Left colon (tissue), 2 donors: ENCODE data around the gene HERC6. TPM values are rescaled to one million over a fixed set of nuclear protein-coding genes. Genes with fewer than 3 reads are reported as not detected.
"Not testable (repeated sequence)": the region's sequence is repeated elsewhere in the genome, so short reads cannot be mapped to it uniquely, and the experiment has no call there.

Source experiments
- ATAC-seq: fragments of 200-7000 bp; cut with Tn5 transposase; one replicate; pipeline ENCODE4 v1.9.1; 2020; ENCODE audit warnings: mild to moderate bottlenecking, moderate library complexity
- DNase-seq, 2 donors: peaks; one replicate each; pipeline ENCODE4 v3.0.0-alpha.2; 2020
- intact Hi-C, 2 donors: fragments of 100-400 bp; cut with DNase I in 1 of 2; cut with micrococcal nuclease in 1 of 2; formaldehyde crosslinking; loops; one replicate each; pipeline versions ENCODE4 v1.11.2 to v1.14.0; 2022; cut with DNase I, micrococcal nuclease
- total RNA-seq, 2 donors: library from RNA; stranded (reverse); fragmentation: NEBNext Ultra II Directional; extraction: Animal tissue kit (Norgen Biotek cat#: 25700); gene quantifications; one replicate each; pipeline ENCODE4 v1.2.1, GENCODE V29; 2021
- donor health status: DM: no; HTN: no; CAD: no.
- donor health status: DM: yes; HTN: yes; CAD: no.

HERC6 gene
- total RNA-seq, 2 donors from 2014 or later: 7.5 to 8.9 TPM

DNA sequence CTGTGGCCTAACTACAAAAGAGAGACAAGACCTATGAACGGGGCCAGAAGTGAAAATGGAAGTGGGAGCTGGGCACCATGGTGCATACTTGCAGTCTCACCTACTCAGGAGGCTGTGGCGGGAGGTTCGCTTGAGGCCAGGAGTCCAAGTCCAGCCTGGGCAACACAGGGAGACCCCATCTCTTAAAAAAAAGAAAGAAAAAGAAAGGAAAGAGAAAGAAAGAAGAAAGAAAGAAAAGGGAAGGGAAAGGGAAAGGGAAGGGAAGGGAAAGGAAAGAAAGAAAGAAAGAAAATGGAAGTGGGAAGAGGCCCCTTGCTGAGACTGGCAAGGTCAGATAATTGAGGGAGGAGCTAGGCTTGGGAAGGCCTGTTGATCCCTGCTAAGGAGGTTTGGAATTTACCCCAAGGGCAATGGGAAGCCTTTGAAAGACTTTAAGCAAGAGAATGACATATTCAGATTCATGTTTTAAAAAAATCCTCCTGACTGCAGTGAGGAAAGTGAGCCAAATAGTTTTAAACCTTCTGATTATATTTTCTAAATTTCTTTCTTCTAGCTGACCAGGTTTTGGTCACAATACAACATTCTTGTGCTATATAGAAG, 60.6 kb downstream of the HERC6 start:
- intact Hi-C loops: no loop called here
- ATAC-seq: no peak
- DNase-seq: no peak

DNA sequence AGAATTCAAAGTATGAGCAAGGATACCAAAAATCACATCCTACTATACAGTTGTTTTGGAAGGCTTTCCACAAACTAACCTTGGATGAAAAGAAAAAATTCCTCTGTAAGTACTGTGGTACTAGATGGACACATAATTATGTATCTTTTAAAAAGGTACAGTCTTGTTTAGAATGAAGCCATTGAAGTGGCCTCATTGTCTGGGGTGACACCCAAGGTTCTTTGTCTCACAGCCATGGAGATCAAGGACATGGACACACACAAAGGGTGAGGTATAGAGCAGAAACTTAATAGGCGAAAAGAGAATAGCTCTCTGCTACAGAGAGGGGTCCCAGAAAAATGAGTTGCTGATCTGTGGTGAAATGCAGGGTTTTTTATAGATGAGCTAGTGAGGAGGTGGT, 61.5 kb downstream of the HERC6 start:
- no peak for DNase-seq
- intact Hi-C loops: no loop called here
- ATAC-seq: no peak

GRCh38 chr4:88441696-88442095, 63.0 kb downstream of the HERC6 start:
- intact Hi-C loops: no loop called here
- no peak for DNase-seq
- no peak for ATAC-seq

- intact Hi-C loops: no loop called here
- DNase-seq: no peak
- ATAC-seq: no peak
These were observed 64.1 kb downstream of the HERC6 start for GRCh38 chr4:88442689-88443191.

DNA sequence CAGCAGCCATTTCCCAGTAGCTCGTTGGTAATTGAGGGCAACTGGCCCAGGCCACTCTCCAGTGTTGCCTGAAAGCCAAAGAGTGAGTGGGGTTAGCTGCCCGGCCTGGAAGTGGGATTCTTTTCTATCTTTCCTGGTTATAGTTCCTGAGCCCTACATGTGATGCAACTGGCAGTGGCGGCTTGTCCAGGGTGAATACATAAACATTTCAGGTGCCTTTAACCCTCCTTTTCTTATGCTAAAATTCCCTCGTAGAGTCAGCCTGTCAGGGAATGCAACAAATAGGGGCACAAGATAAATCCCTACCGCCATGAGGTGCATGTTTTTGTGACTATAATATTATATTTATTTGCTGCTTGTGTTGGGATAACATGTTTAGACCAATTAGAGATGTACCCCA, 64.8 kb downstream of the HERC6 start:
- ATAC-seq (no peak), DNase-seq (no peak)
- intact Hi-C loops: no loop called here

GRCh38 chr4:88445252-88445651, 66.6 kb downstream of the HERC6 start:
- intact Hi-C loops: no loop called here
- DNase-seq (no peak), ATAC-seq (no peak)

DNA sequence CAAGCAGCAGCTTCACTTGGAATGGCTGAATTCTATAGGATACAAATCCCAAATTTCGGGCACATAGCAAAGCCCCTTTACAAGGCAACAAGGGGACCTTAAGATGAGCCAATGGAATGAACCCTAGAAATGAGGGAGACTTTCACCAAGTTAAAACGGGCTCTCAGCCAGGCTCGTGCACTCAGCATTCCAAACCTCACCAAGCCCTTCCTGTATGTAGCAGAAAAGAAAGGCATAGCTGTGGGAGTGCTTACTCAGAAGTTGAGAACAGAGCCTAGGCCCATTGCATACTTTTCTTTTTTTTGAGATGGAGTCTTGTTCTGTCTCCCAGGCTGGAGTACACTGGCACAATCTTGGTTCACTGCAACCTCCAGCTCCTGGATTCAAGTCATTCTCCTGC, 67.5 kb downstream of the HERC6 start:
- no peak for ATAC-seq
- intact Hi-C loops: no loop called here

DNA sequence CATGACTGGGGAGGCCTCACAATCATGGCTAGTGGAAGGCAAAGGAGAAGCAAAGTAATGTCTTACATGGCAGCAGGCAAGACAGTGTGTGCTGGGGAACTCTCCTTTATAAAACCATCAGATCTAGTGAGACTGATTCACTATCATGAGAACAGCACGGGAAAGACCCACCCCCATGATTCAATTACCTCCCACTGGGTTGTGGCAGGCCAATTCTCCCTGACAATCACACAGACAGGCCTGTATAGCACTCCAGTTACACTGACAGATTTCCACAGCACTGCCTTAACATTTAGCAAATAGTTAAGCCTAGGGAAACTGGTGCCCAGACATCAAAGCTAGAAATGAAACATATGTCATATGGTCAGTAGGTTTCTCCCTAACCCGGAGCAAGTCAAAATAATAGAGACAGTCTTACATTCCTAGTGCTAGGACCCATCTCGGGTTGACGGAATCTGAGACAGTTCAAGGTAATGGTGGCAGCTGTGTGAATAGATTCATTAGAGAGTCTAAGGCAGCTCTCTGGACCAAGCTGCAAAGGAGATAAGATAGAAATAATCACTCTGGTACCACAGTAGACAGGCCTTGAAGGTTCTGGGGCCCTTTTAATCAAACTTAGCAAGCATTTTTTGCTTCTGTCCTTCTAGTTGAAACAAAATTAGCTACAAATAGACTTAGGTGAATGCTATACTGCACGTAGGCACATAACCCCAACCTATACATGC, 68.9 kb downstream of the HERC6 start:
- no peak for DNase-seq
- intact Hi-C loops: no loop called here
- ATAC-seq: no peak

More for the DNA sequence above, 67.5 kb downstream of the HERC6 start:
- no peak for DNase-seq

GRCh38 chr4:88448211-88448765, 69.6 kb downstream of the HERC6 start:
- ATAC-seq, DNase-seq, intact Hi-C loops: not testable (repeated sequence)

DNA sequence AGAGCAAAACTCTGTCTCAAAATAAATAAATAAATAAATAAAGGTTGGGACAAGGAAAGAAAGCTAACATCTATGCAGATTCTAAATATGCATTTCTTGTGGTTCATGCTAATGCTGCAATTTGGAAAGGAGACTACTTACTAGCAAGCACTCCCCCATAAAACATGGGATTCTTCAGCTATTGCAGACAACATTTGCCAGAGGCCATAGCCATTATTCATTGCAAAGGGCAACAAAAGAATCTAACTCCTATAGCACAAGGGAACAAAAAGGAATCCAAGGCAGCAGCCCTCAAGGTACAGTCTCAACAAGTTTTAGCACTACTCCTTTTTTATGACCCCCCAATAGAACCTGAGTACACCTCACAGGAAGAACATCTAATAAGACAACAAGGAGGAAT, 70.2 kb downstream of the HERC6 start:
- ATAC-seq: no peak
- DNase-seq: no peak
- intact Hi-C loops: no loop called here

DNA sequence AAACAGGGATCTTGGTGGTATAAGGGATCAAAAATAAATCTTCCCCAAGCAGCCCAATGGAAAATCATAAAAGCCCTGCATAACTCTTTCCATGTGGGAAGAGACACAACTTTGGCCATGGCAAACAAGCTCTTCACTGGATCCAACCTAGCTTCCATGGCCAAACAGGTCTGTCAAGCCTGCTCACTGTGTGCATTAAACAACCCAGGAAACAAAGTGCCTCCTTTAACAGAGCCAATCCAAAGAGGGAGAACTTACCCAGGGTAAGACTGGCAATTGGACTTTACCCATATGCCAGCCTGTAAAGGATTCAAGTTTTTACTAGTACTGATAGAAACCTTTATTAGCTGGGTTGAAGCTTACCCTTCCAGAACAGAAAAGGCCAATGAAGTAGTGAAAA, 70.6 kb downstream of the HERC6 start:
- peak; percentile 90 for ATAC-seq
- intact Hi-C loops: no loop called here
- DNase-seq: no peak

GRCh38 chr4:88451205-88451604, 72.6 kb downstream of the HERC6 start:
- peak; percentile 78 for ATAC-seq
- intact Hi-C loops: no loop called here
- DNase-seq: no peak

- no peak for ATAC-seq
- intact Hi-C loops: no loop called here
- DNase-seq: no peak
These were observed 74.3 kb downstream of the HERC6 start for GRCh38 chr4:88452912-88453311.

- ATAC-seq (peak; percentile 95), DNase-seq (peak; percentile 94 to 95)
- intact Hi-C loops: loop anchor here in 1 of 2 donors (5.0 kb wide), 1 partner anchor 239 kb away; no protein-coding TSS in a partner anchor
These were observed 78.1 kb downstream of the HERC6 start, which contains the start of gene HERC5 for GRCh38 chr4:88456670-88457306. TSS of gene HERC5 (plus strand) at chr4:88457119. CDS start at chr4:88457270, 151 bp downstream.

GRCh38 chr4:88457307-88458103, 78.9 kb downstream of the HERC6 start:
- DNase-seq (peak; percentile 26 to 46), ATAC-seq (peak; percentile 61)
- intact Hi-C loops: loop anchor here in 1 of 2 donors (5.0 kb wide), 1 partner anchor 240 kb away; no protein-coding TSS in a partner anchor

DNA sequence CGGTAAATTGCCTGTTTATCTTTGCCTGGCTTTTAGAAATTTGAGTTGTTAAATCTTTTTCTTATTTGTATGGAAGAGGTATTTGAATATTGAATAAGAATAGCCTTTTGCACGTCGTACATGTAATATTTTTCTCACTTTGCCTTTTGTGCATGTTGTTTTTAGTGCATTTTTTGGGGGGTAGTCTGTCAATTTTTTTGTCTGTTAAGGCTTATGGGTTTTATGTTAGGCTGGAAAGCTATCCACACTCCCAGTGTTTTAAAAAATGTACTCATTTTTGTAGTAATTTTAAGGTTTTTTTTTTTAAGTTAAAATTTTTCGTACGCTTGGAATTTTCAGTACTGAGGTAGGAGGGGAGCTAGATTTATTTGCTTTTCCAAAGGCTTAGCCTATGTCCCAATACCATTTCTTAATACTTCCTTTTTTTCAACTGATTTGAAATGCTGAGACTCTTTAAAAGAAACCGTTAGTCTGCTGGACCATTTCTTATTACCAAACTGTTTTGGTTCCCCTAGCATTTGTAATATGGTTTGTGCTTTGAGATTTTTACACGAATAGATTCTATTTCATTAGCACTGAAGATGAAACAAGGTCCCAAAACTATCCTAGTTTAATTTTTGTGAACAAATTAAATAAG, 79.6 kb downstream of the HERC6 start:
- intact Hi-C loops: loop anchor here in 1 of 2 donors (5.0 kb wide), 1 partner anchor 241 kb away; no protein-coding TSS in a partner anchor
- ATAC-seq (no peak), DNase-seq (no peak)

GRCh38 chr4:88465653-88466192, 87.1 kb downstream of the HERC6 start:
- intact Hi-C loops: no loop called here

DNA sequence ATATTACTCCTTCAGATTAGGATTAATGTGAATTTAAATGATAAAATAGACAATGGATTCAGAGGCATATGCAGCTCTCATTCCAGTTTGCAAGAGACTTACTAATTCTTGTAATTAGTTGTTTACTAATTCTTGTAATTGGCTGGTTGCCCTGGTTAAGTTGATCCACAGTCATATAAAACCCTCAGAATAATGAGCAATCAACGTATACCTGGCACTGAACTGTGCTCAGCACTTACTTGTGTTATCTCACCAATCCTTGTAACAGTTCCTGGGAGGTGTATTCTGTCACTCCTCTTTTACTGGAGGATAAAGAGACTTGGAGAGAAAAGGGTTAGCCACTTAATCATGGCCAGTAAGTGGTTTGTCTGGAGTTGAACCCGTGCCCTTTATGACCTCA, 88.7 kb downstream of the HERC6 start:
- DNase-seq: no peak
- intact Hi-C loops: no loop called here
- no peak for ATAC-seq

More at GRCh38 chr4:88465653-88466192, 87.1 kb downstream of the HERC6 start:
- ATAC-seq: no peak
- DNase-seq: no peak
